NB4 (cell line): ENCODE data around the gene GAS2L3.

Source experiments
- DNase-seq: peaks from one replicate; pipeline ENCODE4 v3.0.0; 2010; ENCODE audit warnings: low read depth
- H3K4me3 ChIP-seq: one replicate; pipeline ENCODE4 v1.5.1; 2011; ENCODE audit warnings: mild to moderate bottlenecking, low read depth, low read length, moderate library complexity
- MYC ChIP-seq: IDR thresholded peaks from 2 replicates; pipeline ENCODE4 v1.6.1; 2011; ENCODE audit warnings: low read depth, low read length
- POLR2A ChIP-seq: IDR thresholded peaks from 2 replicates; pipeline ENCODE4 v1.6.1; 2011; ENCODE audit warnings: mild to moderate bottlenecking; ENCODE audit not compliant: insufficient read length; ENCODE audit errors: extremely low read depth
- TF ChIP-seq, protein P1 (sequence below): IDR thresholded peaks from one replicate; pipeline ENCODE4 v1.5.1; 2012; ENCODE audit warnings: low read depth, low read length
- TF ChIP-seq, protein P2 (sequence below): IDR thresholded peaks from 2 replicates; pipeline ENCODE4 v1.6.1; 2011; ENCODE audit warnings: low read depth, low read length

GAS2L3 gene

DNA sequence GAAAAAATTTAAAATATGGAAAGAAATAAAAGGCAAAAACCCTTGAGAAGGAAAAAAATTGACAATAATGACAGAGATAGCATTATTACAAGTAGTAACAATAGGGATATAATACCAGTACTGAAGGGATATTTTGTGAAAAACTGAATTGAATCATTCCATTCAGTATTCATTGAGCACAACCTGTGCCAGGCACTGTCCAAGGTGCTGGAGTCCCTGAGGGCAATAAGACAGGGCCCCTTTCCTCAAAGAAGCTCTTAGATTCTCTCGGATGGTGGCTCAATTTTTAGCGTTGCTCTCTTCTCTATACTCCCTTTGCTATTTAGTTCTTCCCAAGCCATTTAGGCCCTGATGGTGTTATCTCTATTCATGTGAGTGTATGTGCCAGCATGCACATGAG, 34.3 kb upstream of the GAS2L3 start:
- H3K4me3 ChIP-seq, result no peak overlapping the region
- peak; percentile 52 for DNase-seq
- TF ChIP-seq, protein P1, sequence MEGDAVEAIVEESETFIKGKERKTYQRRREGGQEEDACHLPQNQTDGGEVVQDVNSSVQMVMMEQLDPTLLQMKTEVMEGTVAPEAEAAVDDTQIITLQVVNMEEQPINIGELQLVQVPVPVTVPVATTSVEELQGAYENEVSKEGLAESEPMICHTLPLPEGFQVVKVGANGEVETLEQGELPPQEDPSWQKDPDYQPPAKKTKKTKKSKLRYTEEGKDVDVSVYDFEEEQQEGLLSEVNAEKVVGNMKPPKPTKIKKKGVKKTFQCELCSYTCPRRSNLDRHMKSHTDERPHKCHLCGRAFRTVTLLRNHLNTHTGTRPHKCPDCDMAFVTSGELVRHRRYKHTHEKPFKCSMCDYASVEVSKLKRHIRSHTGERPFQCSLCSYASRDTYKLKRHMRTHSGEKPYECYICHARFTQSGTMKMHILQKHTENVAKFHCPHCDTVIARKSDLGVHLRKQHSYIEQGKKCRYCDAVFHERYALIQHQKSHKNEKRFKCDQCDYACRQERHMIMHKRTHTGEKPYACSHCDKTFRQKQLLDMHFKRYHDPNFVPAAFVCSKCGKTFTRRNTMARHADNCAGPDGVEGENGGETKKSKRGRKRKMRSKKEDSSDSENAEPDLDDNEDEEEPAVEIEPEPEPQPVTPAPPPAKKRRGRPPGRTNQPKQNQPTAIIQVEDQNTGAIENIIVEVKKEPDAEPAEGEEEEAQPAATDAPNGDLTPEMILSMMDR, result no peak
- TF ChIP-seq POLR2A, result no peak
- no peak for TF ChIP-seq MYC
- TF ChIP-seq, protein P2, sequence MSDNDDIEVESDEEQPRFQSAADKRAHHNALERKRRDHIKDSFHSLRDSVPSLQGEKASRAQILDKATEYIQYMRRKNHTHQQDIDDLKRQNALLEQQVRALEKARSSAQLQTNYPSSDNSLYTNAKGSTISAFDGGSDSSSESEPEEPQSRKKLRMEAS, result no peak

DNA sequence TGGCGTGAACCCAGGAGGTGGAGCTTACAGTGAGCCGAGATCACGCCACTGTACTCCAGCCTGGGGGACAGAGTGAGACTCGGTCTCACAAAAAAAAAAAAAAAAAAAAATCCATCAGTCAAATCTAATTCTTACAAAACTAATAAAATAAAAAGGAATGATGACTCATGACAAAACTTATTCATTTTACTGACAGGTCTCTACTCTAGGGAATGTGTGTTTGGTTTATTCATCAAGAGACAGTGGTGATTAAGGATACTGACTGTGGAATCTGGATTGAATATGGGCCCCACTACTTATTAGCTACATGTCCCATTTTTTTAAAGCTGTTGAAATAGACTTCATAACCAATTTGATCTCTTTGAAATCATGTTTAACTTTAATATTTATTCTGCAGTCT, 29.3 kb upstream of the GAS2L3 start:
- DNase-seq, result no peak
- TF ChIP-seq MYC (no peak), POLR2A (no peak)
- TF ChIP-seq, protein P2, result no peak
- TF ChIP-seq, protein P1, result no peak
- H3K4me3 ChIP-seq, result no peak overlapping the region

DNA sequence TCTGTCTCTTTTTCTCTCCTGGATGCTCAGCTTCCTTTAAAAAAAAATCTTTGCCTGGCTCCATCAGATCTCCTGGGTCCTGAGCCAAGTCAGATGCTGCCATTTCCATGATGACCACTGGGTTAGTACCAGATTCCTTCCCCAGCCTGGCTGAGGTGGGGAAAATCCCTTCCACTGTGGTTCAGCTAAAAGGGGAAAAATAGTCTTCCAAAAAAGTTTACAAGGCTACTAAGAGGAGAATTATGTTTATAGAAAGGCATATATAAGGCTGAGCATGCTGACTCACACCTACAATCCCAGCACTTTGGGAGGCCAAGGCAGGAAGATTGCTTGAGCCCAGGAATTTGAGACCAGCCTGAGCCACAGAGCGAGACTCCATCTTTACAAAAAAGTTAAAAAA, 28.4 kb upstream of the GAS2L3 start:
- TF ChIP-seq, protein P2, result no peak
- TF ChIP-seq, protein P1, result no peak
- no peak for TF ChIP-seq POLR2A
- TF ChIP-seq MYC, result no peak
- H3K4me3 ChIP-seq, result no peak overlapping the region
- no peak for DNase-seq

GRCh38 chr12:100553936-100554335, 19.5 kb upstream of the GAS2L3 start:
- TF ChIP-seq, protein P2, result no peak
- TF ChIP-seq MYC, result no peak
- TF ChIP-seq, protein P1, result no peak
- DNase-seq, result no peak
- no peak overlapping the region for H3K4me3 ChIP-seq

GRCh38 chr12:100554608-100555077, 18.8 kb upstream of the GAS2L3 start:
- TF ChIP-seq MYC, result no peak
- TF ChIP-seq POLR2A, result no peak
- TF ChIP-seq, protein P1, result peak; percentile 90
- TF ChIP-seq, protein P2, result no peak
- DNase-seq, result peak; percentile 81
- no peak overlapping the region for H3K4me3 ChIP-seq

GRCh38 chr12:100555722-100556121, 17.8 kb upstream of the GAS2L3 start:
- TF ChIP-seq MYC, result no peak
- TF ChIP-seq, protein P1, result no peak
- TF ChIP-seq POLR2A, result no peak
- TF ChIP-seq, protein P2, result no peak
- H3K4me3 ChIP-seq, result no peak overlapping the region
- DNase-seq, result no peak
